HCT116 (cell line): ENCODE measurements around the gene LRRN2. TPM values are rescaled to one million over a fixed set of nuclear protein-coding genes. Genes with fewer than 3 reads are reported as not detected.

Experiments
- ATAC-seq: fragments of 200-7000 bp; cut with Tn5 transposase; 2 replicates; pipeline ENCODE4 v1.9.1; 2020; ENCODE audit warnings: mild to moderate bottlenecking, moderate library complexity
- BruUV-seq: library from RNA; stranded (reverse); fragments of 400-500 nt; replicated peaks from 2 replicates; lab custom pipeline; 2021; lab: Mats Ljungman, UMichigan
- CTCF ChIA-PET: fragments of 300-600 bp; sonication (Branson Sonifier 250); formaldehyde crosslinking; loops from one replicate; lab custom pipeline; 2021; ENCODE audit warnings: antibody characterized with exemption; lab: Charles Lee
- POLR2A ChIA-PET: fragments of 300-600, 350-600 bp; sonication (Branson Sonifier 250); formaldehyde crosslinking; loops from one replicate; lab custom pipeline; 2021; ENCODE audit warnings: antibody characterized with exemption; lab: Charles Lee
- RAD21 ChIA-PET, 2 experiments: fragments of 300-600 bp; sonication (Branson Sonifier 250); formaldehyde crosslinking; loops; one replicate each; lab custom pipeline; 2023; ENCODE audit warnings: low total read pairs in 2 of 2; ENCODE audit not compliant: uncharacterized antibody in 2 of 2, unreplicated experiment in 2 of 2, low non-redundant PET in 1 of 2; lab: Charles Lee
- DNase-seq: peaks from one replicate; pipeline ENCODE4 v3.0.0-alpha.2; 2010; ENCODE audit warnings: low read depth, low spot score
- H2AFZ ChIP-seq: fragments of 200-600 bp; shearing (Covaris generic), sonication (generic); 2 replicates; pipeline ENCODE4 v1.6.1; 2017; ENCODE audit warnings: low read depth, mixed run types, mixed read lengths, antibody characterized with exemption, low read length; ENCODE audit not compliant: poor library complexity, severe bottlenecking
- H3K27ac ChIP-seq: 2 replicates; pipeline ENCODE4 v1.5.1; 2012; ENCODE audit warnings: low read depth, low read length
- H3K27me3 ChIP-seq: fragments of 200-600 bp; sonication (generic); 2 replicates; pipeline ENCODE4 v1.6.1; 2016; ENCODE audit warnings: mixed run types, low read length, mixed read lengths; ENCODE audit not compliant: insufficient read depth
- H3K36me3 ChIP-seq, 2 experiments: fragments of 200-500 bp in 1 of 2; fragments of 200-600 bp in 1 of 2; sonication (Bioruptor generic) in 1 of 2; sonication (generic) in 1 of 2; 2 replicates each; pipeline versions ENCODE4 v1.5.1 to v1.6.1; 2014 to 2016; ENCODE audit warnings: low read length in 2 of 2, inconsistent platforms in 1 of 2, mixed read lengths in 1 of 2, mixed run types in 1 of 2; ENCODE audit not compliant: insufficient read depth in 2 of 2, control insufficient read depth in 1 of 2
- H3K4me1 ChIP-seq, 2 experiments: fragments of 200-600 bp in 1 of 2; sonication (generic) in 1 of 2; 2 replicates each; pipeline versions ENCODE4 v1.5.1 to v1.6.1; 2012 to 2017; ENCODE audit warnings: low read length in 2 of 2, inconsistent platforms in 1 of 2, mild to moderate bottlenecking in 1 of 2, mixed read lengths in 1 of 2, mixed run types in 1 of 2, moderate library complexity in 1 of 2; ENCODE audit not compliant: insufficient read depth in 2 of 2, control insufficient read depth in 1 of 2
- H3K4me2 ChIP-seq: fragments of 200-600 bp; sonication (generic); 2 replicates; pipeline ENCODE4 v1.6.1; 2017; ENCODE audit warnings: mixed run types, low read length, mixed read lengths
- H3K4me3 ChIP-seq, 2 experiments: fragments of 200-600 bp in 1 of 2; sonication (generic) in 1 of 2; replicated peaks in 1 of 2; 2 replicates each; pipeline ENCODE4 v1.5.1; 2011 to 2016; ENCODE audit warnings: low read length in 2 of 2, control low read depth in 1 of 2, low read depth in 1 of 2, mild to moderate bottlenecking in 1 of 2, mixed read lengths in 1 of 2, mixed run types in 1 of 2
- H3K79me2 ChIP-seq: fragments of 200-600 bp; sonication (generic); 2 replicates; pipeline ENCODE4 v1.6.1; 2017; ENCODE audit warnings: mild to moderate bottlenecking, mixed run types, low read length, moderate library complexity, mixed read lengths; ENCODE audit not compliant: insufficient read depth
- H3K9ac ChIP-seq: fragments of 200-600 bp; sonication (generic); 2 replicates; pipeline ENCODE4 v1.6.1; 2016; ENCODE audit warnings: low read length, mixed read lengths
- H3K9me2 ChIP-seq: fragments of 200-600 bp; sonication (generic), shearing (Covaris generic); 2 replicates; pipeline ENCODE4 v1.6.1; 2017; ENCODE audit warnings: mixed run types, mild to moderate bottlenecking, moderate library complexity; ENCODE audit not compliant: insufficient read depth
- H3K9me3 ChIP-seq, 2 experiments: fragments of 200-500 bp in 1 of 2; fragments of 200-600 bp in 1 of 2; sonication (Bioruptor generic) in 1 of 2; sonication (generic) in 1 of 2; 2 replicates each; pipeline ENCODE4 v1.6.1; 2014 to 2017; ENCODE audit warnings: low read length in 2 of 2, mixed read lengths in 2 of 2, inconsistent platforms in 1 of 2, low read depth in 1 of 2, mild to moderate bottlenecking in 1 of 2, mixed run types in 1 of 2, moderate library complexity in 1 of 2; ENCODE audit not compliant: control insufficient read depth in 1 of 2, insufficient read depth in 1 of 2
- H4K20me1 ChIP-seq: fragments of 200-600 bp; sonication (generic), shearing (Covaris generic); 2 replicates; pipeline ENCODE4 v1.6.1; 2017; ENCODE audit warnings: mixed run types, mild to moderate bottlenecking, moderate library complexity; ENCODE audit not compliant: insufficient read depth
- ATF3 ChIP-seq: IDR thresholded peaks from 2 replicates; pipeline ENCODE4 v1.6.1; 2012
- CBX3 ChIP-seq: IDR thresholded peaks from 2 replicates; pipeline ENCODE4 v1.6.1; 2012; ENCODE audit warnings: low read depth
- CEBPB ChIP-seq: IDR thresholded peaks from 2 replicates; pipeline ENCODE4 v1.6.1; 2012; ENCODE audit warnings: low read depth
- CTCF ChIP-seq, 3 experiments: fragments of 200-600 bp in 1 of 3; sonication (generic) in 1 of 3; IDR thresholded peaks in 2 of 3; conservative IDR thresholded peaks in 1 of 3; 2 replicates each; pipeline ENCODE4 v1.5.1; 2012 to 2017; ENCODE audit warnings: low read depth in 2 of 3, low read length in 2 of 3, antibody characterized with exemption in 1 of 3, borderline replicate concordance in 1 of 3, control low read depth in 1 of 3, mild to moderate bottlenecking in 1 of 3, mixed read lengths in 1 of 3, mixed run types in 1 of 3, moderate library complexity in 1 of 3; ENCODE audit not compliant: insufficient read depth in 1 of 3
- EGR1 ChIP-seq: IDR thresholded peaks from 2 replicates; pipeline ENCODE4 v1.6.1; 2012; ENCODE audit warnings: low read depth
- ELF1 ChIP-seq: IDR thresholded peaks from 2 replicates; pipeline ENCODE4 v1.6.1; 2012; ENCODE audit warnings: low read depth, borderline replicate concordance
- EZH2phosphoT487 ChIP-seq: fragments of 200-600 bp; IDR thresholded peaks from 2 replicates; pipeline ENCODE4 v1.6.1; 2018; ENCODE audit warnings: antibody characterized with exemption, borderline replicate concordance
- FOSL1 ChIP-seq: IDR thresholded peaks from 2 replicates; pipeline ENCODE4 v1.6.1; 2012; ENCODE audit warnings: low read depth
- MAX ChIP-seq: IDR thresholded peaks from 2 replicates; pipeline ENCODE4 v1.6.1; 2012
- POLR2A ChIP-seq: IDR thresholded peaks from 2 replicates; pipeline ENCODE4 v1.7.0; 2011; ENCODE audit warnings: borderline replicate concordance; ENCODE audit not compliant: insufficient read depth, insufficient read length; ENCODE audit errors: extremely low read depth
- POLR2AphosphoS5 ChIP-seq: IDR thresholded peaks from 2 replicates; pipeline ENCODE4 v1.6.1; 2011; ENCODE audit warnings: mild to moderate bottlenecking, low read depth, low read length, moderate library complexity
- REST ChIP-seq: IDR thresholded peaks from 2 replicates; pipeline ENCODE4 v1.6.1; 2012; ENCODE audit warnings: low read depth
- SIN3A ChIP-seq: IDR thresholded peaks from 2 replicates; pipeline ENCODE4 v1.6.1; 2012; ENCODE audit warnings: low read depth
- SRF ChIP-seq: IDR thresholded peaks from 2 replicates; pipeline ENCODE4 v1.6.1; 2012; ENCODE audit warnings: low read depth
- YY1 ChIP-seq: IDR thresholded peaks from 2 replicates; pipeline ENCODE4 v1.6.1; 2011; ENCODE audit warnings: low read length, low read depth, moderate library complexity, mild to moderate bottlenecking; ENCODE audit not compliant: insufficient replicate concordance; ENCODE audit errors: extremely low read depth
- ZFX ChIP-seq: fragments of 450-650 bp; IDR thresholded peaks from 2 replicates; pipeline ENCODE4 v1.6.1; 2017
- ZNF274 ChIP-seq: fragments of 200-500 bp; sonication (Bioruptor generic); IDR thresholded peaks from 2 replicates; pipeline ENCODE4 v1.6.1; 2014; ENCODE audit warnings: mild to moderate bottlenecking, low read depth, low read length, inconsistent platforms
- intact Hi-C: fragments of 100-400 bp; cut with micrococcal nuclease; formaldehyde crosslinking; loops from 2 replicates; pipeline ENCODE4 v1.10.0; 2022
- total RNA-seq: library from RNA; stranded (reverse); gene quantifications from one replicate; pipeline ENCODE4 v1.2.1, GENCODE V29; 2021; ENCODE audit not compliant: unreplicated experiment

The LRRN2 gene
- total RNA-seq, 1 experiment from 2014 or later, result 3.2 TPM

GRCh38 chr1:204581759-204582158 lies 103.8 kb downstream of the LRRN2 start:
- BruUV-seq, result no TSS peak
- no peaks in the 10 kb centered on the region for H3K9me3 ChIP-seq
- no peak overlapping the region for H3K27ac ChIP-seq
- no peak overlapping the region for H3K9ac ChIP-seq
- no peaks in the 10 kb centered on the region for H3K9me2 ChIP-seq
- no peaks in the 10 kb centered on the region for H3K27me3 ChIP-seq
- ATAC-seq (no peak), DNase-seq (no peak)
- ChIA-PET CTCF (interaction anchor here (2.7 kb wide), 1 partner anchor 225 kb away, joined by 9 read pairs; no protein-coding TSS in a partner anchor), RAD21 (no interaction called here), POLR2A (no interaction called here)
- no peak overlapping the region for H3K4me3 ChIP-seq
- intact Hi-C loops, result no loop called here
- no peaks in the 10 kb centered on the region for H4K20me1 ChIP-seq
- no peak overlapping the region for H3K4me2 ChIP-seq
- TF ChIP-seq YY1 (no peak), EZH2phosphoT487 (no peak), REST (no peak), EGR1 (no peak), ZFX (no peak), SIN3A (no peak), POLR2A (no peak), MAX (no peak), POLR2AphosphoS5 (no peak), CBX3 (no peak), SRF (no peak), CTCF (IDR thresholded peaks at IDR 0.05 in 2 of 3, conservative IDR thresholded peaks at IDR 0.05 in 1 of 3; ENCODE audit: borderline replicate concordance in 1 of 3, insufficient read depth in 1 of 3, low read depth in 2 of 3, low read length in 2 of 3) (no peak), CEBPB (no peak), ZNF274 (no peak), ATF3 (no peak), ELF1 (no peak), FOSL1 (no peak)
- H3K36me3 ChIP-seq, result no peaks in the 10 kb centered on the region
- no peak overlapping the region for H2AFZ ChIP-seq
- H3K79me2 ChIP-seq, result no peaks in the 10 kb centered on the region
- H3K4me1 ChIP-seq, result no peaks in the 10 kb centered on the region
